Stimulated activated CD4-positive, alpha-beta T cell treated with anti-CD3 and anti-CD28 coated beads, TNF-alpha, amount 100 ng/mL, for 1 hour (primary cell): ENCODE measurements around the gene FXYD5.

Experiments
- DNase-seq, 3 donors: peaks; one replicate each; pipeline ENCODE4 v3.0.0-alpha.2; 2020; ENCODE audit warnings: low read depth in 3 of 3, low spot score in 1 of 3

The FXYD5 gene

DNA sequence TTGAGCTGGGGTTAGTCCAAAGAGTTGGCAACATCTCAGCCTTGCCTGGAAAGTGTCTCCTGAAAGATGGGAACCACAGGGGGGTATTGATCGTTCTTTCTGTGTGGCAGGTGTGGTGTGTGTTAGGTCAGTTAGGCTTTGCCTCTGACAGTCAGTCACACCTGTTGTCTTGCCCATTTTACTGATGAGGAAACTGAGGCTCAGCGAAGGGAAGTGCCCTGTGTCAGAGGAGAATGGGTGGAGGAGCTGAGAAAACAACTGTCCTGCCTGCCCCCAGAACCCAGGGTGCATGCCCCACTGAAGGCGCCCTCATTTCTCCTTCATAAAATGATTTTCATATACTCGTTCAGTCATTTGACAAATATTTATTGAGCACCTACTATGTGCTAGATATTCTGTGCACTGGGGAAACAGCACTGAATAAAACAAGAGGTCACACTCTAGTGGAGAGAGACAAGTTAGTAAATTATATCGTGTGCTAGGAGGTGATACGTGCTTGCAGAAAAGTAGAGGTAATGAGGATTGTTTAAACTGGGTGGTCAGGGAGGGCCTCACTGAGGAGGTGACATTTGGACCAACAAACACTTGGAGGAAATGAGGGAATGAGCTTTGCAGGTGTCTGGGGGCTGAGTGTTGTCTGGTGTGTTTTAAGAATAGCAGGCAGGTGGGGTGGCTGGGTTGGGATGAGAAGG is 1.6 kb downstream of the FXYD5 start:
- DNase-seq: no peak

GRCh38 chr19:35156673-35157014 is 2.1 kb downstream of the FXYD5 start:
- no peak for DNase-seq

GRCh38 chr19:35157431-35157830 is 2.9 kb downstream of the FXYD5 start:
- DNase-seq: no peak

DNA sequence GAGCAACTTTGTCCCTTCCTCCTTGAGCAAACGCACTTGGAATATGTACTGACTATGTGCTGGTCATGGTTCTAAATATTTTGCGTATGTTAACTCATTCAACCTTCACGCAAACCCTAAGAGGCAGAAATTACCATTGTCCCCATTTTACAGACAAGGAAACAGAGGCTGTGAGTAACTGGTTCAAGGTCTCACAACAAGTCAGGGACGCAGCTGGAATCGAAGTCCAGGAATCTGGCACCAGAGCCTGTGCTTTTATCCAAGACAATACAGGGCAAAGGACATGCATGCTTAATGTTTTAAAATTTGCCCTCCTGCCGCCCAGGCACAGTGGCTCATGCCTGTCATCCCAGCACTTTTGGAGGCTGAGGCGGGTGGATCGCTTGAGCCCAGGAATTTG is 5.1 kb downstream of the FXYD5 start:
- no peak for DNase-seq

- no peak for DNase-seq
These were observed 6.3 kb downstream of the FXYD5 start for GRCh38 chr19:35160629-35161433.

DNA sequence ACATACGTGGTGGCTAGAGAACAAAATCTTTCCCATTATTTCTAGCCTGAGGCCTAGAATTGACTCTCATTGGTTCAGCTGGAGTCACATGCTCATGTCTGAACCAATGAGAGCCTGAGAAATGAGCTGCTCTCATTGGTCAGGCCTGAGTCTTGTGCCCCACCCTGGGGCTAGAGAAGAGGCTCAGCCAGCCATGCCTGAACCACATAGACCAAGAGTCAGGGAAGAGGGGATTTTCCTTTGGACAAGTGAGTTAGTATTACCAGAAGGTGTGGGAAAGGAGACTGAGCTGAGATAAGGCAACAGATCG is 6.9 kb downstream of the FXYD5 start:
- DNase-seq: no peak

GRCh38 chr19:35162471-35163326 is 8.2 kb downstream of the FXYD5 start:
- no peak for DNase-seq

GRCh38 chr19:35164418-35164817 is 9.9 kb downstream of the FXYD5 start:
- no peak for DNase-seq

- no peak for DNase-seq
These were observed 10.9 kb downstream of the FXYD5 start for GRCh38 chr19:35165200-35166058.

DNA sequence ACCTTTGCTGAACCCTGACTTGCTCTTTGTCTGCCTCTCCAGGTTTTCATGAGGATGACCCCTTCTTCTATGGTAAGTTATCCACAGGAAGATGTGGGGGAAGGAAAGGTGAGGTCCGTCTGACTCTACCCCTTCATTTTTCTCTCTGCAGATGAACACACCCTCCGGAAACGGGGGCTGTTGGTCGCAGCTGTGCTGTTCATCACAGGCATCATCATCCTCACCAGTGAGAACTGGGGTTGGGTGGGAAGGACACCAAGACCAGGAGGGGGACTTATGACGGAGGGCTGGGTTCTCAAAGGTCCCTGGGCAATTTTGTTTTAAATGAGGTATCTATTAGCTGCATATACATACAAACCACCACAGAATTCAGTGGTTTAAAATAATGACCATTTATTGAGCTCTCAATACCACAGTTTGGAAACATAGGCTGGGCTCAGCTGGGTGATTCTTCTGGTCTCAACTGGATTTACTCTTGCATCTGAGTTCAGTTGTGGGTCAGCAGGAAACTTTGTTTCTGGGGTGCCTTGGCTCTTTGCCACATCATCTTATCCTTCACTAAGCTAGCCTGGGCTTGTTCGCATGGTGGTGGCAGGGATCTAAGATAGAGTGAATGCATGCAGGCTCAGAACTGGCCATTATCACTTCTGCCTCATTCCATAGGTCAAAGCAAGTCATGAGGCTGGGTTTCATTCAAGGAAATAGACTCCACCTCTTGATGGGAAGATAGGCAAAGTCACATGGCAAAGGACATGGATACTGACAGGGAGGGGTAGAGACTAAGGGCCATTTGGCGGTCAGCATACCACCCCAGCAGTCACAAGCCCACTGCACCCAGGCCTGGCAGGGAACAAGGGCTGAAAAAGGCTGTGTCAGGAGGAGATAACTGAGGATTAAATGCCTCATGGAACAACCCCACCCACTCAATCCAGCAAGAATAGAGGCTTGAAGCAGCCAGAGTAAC is 11.8 kb downstream of the FXYD5 start:
- no peak for DNase-seq

DNA sequence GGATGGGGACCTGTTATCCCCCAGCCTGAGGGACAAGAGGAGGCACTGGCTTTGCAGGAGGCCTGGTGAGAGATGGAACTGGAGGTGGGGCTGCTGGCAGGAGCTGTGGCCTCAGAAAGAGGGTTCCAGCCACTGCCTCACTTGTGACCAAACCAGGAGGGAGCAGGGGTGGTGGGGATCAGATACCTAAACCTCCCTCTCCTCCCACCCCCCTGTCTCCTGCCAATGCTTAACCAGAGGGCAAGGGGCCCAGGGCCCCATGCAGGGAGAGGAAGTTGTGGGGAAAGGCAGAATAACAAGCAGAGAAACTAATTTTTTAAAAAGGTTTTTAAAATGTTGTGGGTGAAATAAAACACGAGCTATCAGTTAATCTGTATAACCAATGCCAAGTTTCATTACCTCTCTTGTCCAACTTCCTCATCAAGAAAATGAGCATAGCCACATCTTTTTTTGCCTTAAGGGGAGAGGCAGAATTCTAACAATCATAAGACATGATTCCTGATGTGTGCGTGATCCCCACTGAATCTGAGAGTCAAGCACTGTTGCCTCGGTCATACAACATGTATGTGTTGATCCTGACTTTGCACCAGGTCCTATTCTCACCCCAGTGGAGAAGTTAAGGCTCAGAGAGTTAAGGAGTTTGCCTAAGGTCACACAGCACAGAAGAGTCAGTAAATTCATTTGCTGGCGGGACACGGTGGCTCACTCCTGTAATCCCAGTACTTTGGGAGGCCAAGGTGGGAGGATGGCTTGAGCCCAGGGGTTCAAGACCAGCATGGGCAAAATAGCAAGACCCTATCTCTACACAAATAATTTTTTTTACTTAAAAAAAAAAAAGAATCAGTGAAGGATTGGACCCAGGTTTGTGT is 12.9 kb downstream of the FXYD5 start:
- no peak for DNase-seq

GRCh38 chr19:35168196-35168595 is 13.7 kb downstream of the FXYD5 start:
- DNase-seq: no peak

- no peak for DNase-seq
These were observed 14.9 kb downstream of the FXYD5 start for GRCh38 chr19:35169221-35169995.

- no peak for DNase-seq
These were observed 16.0 kb downstream of the FXYD5 start for GRCh38 chr19:35170359-35171061.

GRCh38 chr19:35171730-35172129 is 17.2 kb downstream of the FXYD5 start:
- no peak for DNase-seq

DNA sequence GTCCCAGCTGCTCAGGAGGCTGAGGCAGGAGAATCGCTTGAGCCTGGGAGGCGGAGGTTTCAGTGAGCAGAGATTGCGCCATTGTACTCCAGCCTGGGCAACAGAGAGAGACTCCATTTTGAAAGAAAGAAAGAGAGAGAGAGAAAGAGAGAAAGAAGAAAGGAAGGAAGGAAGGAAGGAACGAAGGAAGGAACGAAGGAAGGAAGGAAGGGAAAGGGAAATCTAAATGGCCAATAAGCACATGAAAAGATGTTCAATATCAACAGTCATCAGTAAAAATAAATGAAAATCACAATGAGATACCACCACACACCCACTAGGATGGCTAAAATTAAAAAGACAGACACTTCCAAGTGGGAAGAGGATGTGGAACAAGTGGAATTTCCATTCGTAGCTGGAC is 19.7 kb downstream of the FXYD5 start:
- no peak for DNase-seq

- DNase-seq: no peak
These were observed 21.6 kb downstream of the FXYD5 start for GRCh38 chr19:35176181-35176570.
